Stimulated activated CD8-positive, alpha-beta memory T cell treated with anti-CD3 and anti-CD28 coated beads, Interleukin-4, amount 100 ng/mL, for 1 hour (primary cell): Measurements from ENCODE around the gene STEAP2.

Experiments
- DNase-seq, 2 donors: peaks; one replicate each; pipeline ENCODE4 v3.0.0-alpha.2; 2020; ENCODE audit warnings: low read depth in 2 of 2, low spot score in 1 of 2

The STEAP2 gene

GRCh38 chr7:90267263-90267858, 55.8 kb downstream of the STEAP2 start:
- no peak for DNase-seq

GRCh38 chr7:90269163-90269562, 57.6 kb downstream of the STEAP2 start:
- no peak for DNase-seq

- DNase-seq = no peak
These were observed 59.1 kb downstream of the STEAP2 start for GRCh38 chr7:90270431-90271178.

GRCh38 chr7:90271753-90272152, 60.2 kb downstream of the STEAP2 start:
- no peak for DNase-seq

- DNase-seq = no peak
These were observed 60.7 kb downstream of the STEAP2 start for GRCh38 chr7:90272242-90272641.

GRCh38 chr7:90274161-90274560, 62.6 kb downstream of the STEAP2 start:
- DNase-seq = no peak

- no peak for DNase-seq
These were observed 64.6 kb downstream of the STEAP2 start for GRCh38 chr7:90276033-90276728.
